HCT116 (cell line): ENCODE measurements around the gene RUNX1. TPM values are rescaled to one million over a fixed set of nuclear protein-coding genes. Genes with fewer than 3 reads are reported as not detected.

Experiments
- ATAC-seq: fragments of 200-7000 bp; cut with Tn5 transposase; 2 replicates; pipeline ENCODE4 v1.9.1; 2020; ENCODE audit warnings: mild to moderate bottlenecking, moderate library complexity
- BruUV-seq: library from RNA; stranded (reverse); fragments of 400-500 nt; replicated peaks from 2 replicates; lab custom pipeline; 2021; lab: Mats Ljungman, UMichigan
- CTCF ChIA-PET: fragments of 300-600 bp; sonication (Branson Sonifier 250); formaldehyde crosslinking; loops from one replicate; lab custom pipeline; 2021; ENCODE audit warnings: antibody characterized with exemption; lab: Charles Lee
- POLR2A ChIA-PET: fragments of 300-600, 350-600 bp; sonication (Branson Sonifier 250); formaldehyde crosslinking; loops from one replicate; lab custom pipeline; 2021; ENCODE audit warnings: antibody characterized with exemption; lab: Charles Lee
- RAD21 ChIA-PET, 2 experiments: fragments of 300-600 bp; sonication (Branson Sonifier 250); formaldehyde crosslinking; loops; one replicate each; lab custom pipeline; 2023; ENCODE audit warnings: low total read pairs in 2 of 2; ENCODE audit not compliant: uncharacterized antibody in 2 of 2, unreplicated experiment in 2 of 2, low non-redundant PET in 1 of 2; lab: Charles Lee
- DNase-seq: peaks from one replicate; pipeline ENCODE4 v3.0.0-alpha.2; 2010; ENCODE audit warnings: low read depth, low spot score
- H2AFZ ChIP-seq: fragments of 200-600 bp; shearing (Covaris generic), sonication (generic); 2 replicates; pipeline ENCODE4 v1.6.1; 2017; ENCODE audit warnings: low read depth, mixed run types, mixed read lengths, antibody characterized with exemption, low read length; ENCODE audit not compliant: poor library complexity, severe bottlenecking
- H3K27ac ChIP-seq: 2 replicates; pipeline ENCODE4 v1.5.1; 2012; ENCODE audit warnings: low read depth, low read length
- H3K27me3 ChIP-seq: fragments of 200-600 bp; sonication (generic); 2 replicates; pipeline ENCODE4 v1.6.1; 2016; ENCODE audit warnings: mixed run types, low read length, mixed read lengths; ENCODE audit not compliant: insufficient read depth
- H3K36me3 ChIP-seq, 2 experiments: fragments of 200-500 bp in 1 of 2; fragments of 200-600 bp in 1 of 2; sonication (Bioruptor generic) in 1 of 2; sonication (generic) in 1 of 2; 2 replicates each; pipeline versions ENCODE4 v1.5.1 to v1.6.1; 2014 to 2016; ENCODE audit warnings: low read length in 2 of 2, inconsistent platforms in 1 of 2, mixed read lengths in 1 of 2, mixed run types in 1 of 2; ENCODE audit not compliant: insufficient read depth in 2 of 2, control insufficient read depth in 1 of 2
- H3K4me1 ChIP-seq, 2 experiments: fragments of 200-600 bp in 1 of 2; sonication (generic) in 1 of 2; 2 replicates each; pipeline versions ENCODE4 v1.5.1 to v1.6.1; 2012 to 2017; ENCODE audit warnings: low read length in 2 of 2, inconsistent platforms in 1 of 2, mild to moderate bottlenecking in 1 of 2, mixed read lengths in 1 of 2, mixed run types in 1 of 2, moderate library complexity in 1 of 2; ENCODE audit not compliant: insufficient read depth in 2 of 2, control insufficient read depth in 1 of 2
- H3K4me2 ChIP-seq: fragments of 200-600 bp; sonication (generic); 2 replicates; pipeline ENCODE4 v1.6.1; 2017; ENCODE audit warnings: mixed run types, low read length, mixed read lengths
- H3K4me3 ChIP-seq, 2 experiments: fragments of 200-600 bp in 1 of 2; sonication (generic) in 1 of 2; replicated peaks in 1 of 2; 2 replicates each; pipeline ENCODE4 v1.5.1; 2011 to 2016; ENCODE audit warnings: low read length in 2 of 2, control low read depth in 1 of 2, low read depth in 1 of 2, mild to moderate bottlenecking in 1 of 2, mixed read lengths in 1 of 2, mixed run types in 1 of 2
- H3K79me2 ChIP-seq: fragments of 200-600 bp; sonication (generic); 2 replicates; pipeline ENCODE4 v1.6.1; 2017; ENCODE audit warnings: mild to moderate bottlenecking, mixed run types, low read length, moderate library complexity, mixed read lengths; ENCODE audit not compliant: insufficient read depth
- H3K9ac ChIP-seq: fragments of 200-600 bp; sonication (generic); 2 replicates; pipeline ENCODE4 v1.6.1; 2016; ENCODE audit warnings: low read length, mixed read lengths
- H3K9me2 ChIP-seq: fragments of 200-600 bp; sonication (generic), shearing (Covaris generic); 2 replicates; pipeline ENCODE4 v1.6.1; 2017; ENCODE audit warnings: mixed run types, mild to moderate bottlenecking, moderate library complexity; ENCODE audit not compliant: insufficient read depth
- H3K9me3 ChIP-seq, 2 experiments: fragments of 200-500 bp in 1 of 2; fragments of 200-600 bp in 1 of 2; sonication (Bioruptor generic) in 1 of 2; sonication (generic) in 1 of 2; 2 replicates each; pipeline ENCODE4 v1.6.1; 2014 to 2017; ENCODE audit warnings: low read length in 2 of 2, mixed read lengths in 2 of 2, inconsistent platforms in 1 of 2, low read depth in 1 of 2, mild to moderate bottlenecking in 1 of 2, mixed run types in 1 of 2, moderate library complexity in 1 of 2; ENCODE audit not compliant: control insufficient read depth in 1 of 2, insufficient read depth in 1 of 2
- H4K20me1 ChIP-seq: fragments of 200-600 bp; sonication (generic), shearing (Covaris generic); 2 replicates; pipeline ENCODE4 v1.6.1; 2017; ENCODE audit warnings: mixed run types, mild to moderate bottlenecking, moderate library complexity; ENCODE audit not compliant: insufficient read depth
- CBX3 ChIP-seq: IDR thresholded peaks from 2 replicates; pipeline ENCODE4 v1.6.1; 2012; ENCODE audit warnings: low read depth
- CEBPB ChIP-seq: IDR thresholded peaks from 2 replicates; pipeline ENCODE4 v1.6.1; 2012; ENCODE audit warnings: low read depth
- EGR1 ChIP-seq: IDR thresholded peaks from 2 replicates; pipeline ENCODE4 v1.6.1; 2012; ENCODE audit warnings: low read depth
- EZH2phosphoT487 ChIP-seq: fragments of 200-600 bp; IDR thresholded peaks from 2 replicates; pipeline ENCODE4 v1.6.1; 2018; ENCODE audit warnings: antibody characterized with exemption, borderline replicate concordance
- JUND ChIP-seq: IDR thresholded peaks from 2 replicates; pipeline ENCODE4 v1.6.1; 2012
- MAX ChIP-seq: IDR thresholded peaks from 2 replicates; pipeline ENCODE4 v1.6.1; 2012
- POLR2AphosphoS5 ChIP-seq: IDR thresholded peaks from 2 replicates; pipeline ENCODE4 v1.6.1; 2011; ENCODE audit warnings: mild to moderate bottlenecking, low read depth, low read length, moderate library complexity
- RAD21 ChIP-seq: IDR thresholded peaks from 2 replicates; pipeline ENCODE4 v1.6.1; 2012; ENCODE audit warnings: low read depth, mild to moderate bottlenecking
- SIN3A ChIP-seq: IDR thresholded peaks from 2 replicates; pipeline ENCODE4 v1.6.1; 2012; ENCODE audit warnings: low read depth
- SRF ChIP-seq: IDR thresholded peaks from 2 replicates; pipeline ENCODE4 v1.6.1; 2012; ENCODE audit warnings: low read depth
- YY1 ChIP-seq: IDR thresholded peaks from 2 replicates; pipeline ENCODE4 v1.6.1; 2011; ENCODE audit warnings: low read length, low read depth, moderate library complexity, mild to moderate bottlenecking; ENCODE audit not compliant: insufficient replicate concordance; ENCODE audit errors: extremely low read depth
- ZFX ChIP-seq: fragments of 450-650 bp; IDR thresholded peaks from 2 replicates; pipeline ENCODE4 v1.6.1; 2017
- ZNF274 ChIP-seq: fragments of 200-500 bp; sonication (Bioruptor generic); IDR thresholded peaks from 2 replicates; pipeline ENCODE4 v1.6.1; 2014; ENCODE audit warnings: mild to moderate bottlenecking, low read depth, low read length, inconsistent platforms
- intact Hi-C: fragments of 100-400 bp; cut with micrococcal nuclease; formaldehyde crosslinking; loops from 2 replicates; pipeline ENCODE4 v1.10.0; 2022
- total RNA-seq: library from RNA; stranded (reverse); gene quantifications from one replicate; pipeline ENCODE4 v1.2.1, GENCODE V29; 2021; ENCODE audit not compliant: unreplicated experiment

The RUNX1 gene
- total RNA-seq, 1 experiment from 2014 or later: 33.5 TPM

GRCh38 chr21:34819357-34819999 lies 229.6 kb downstream of the RUNX1 start:
- Histone ChIP-seq H3K9me2 (no peaks in the 10 kb centered on the region), H3K4me1 (peaks cover 0 to 23% of the 10 kb centered on the region in 2 experiments; a peak in 1 of 4 replicates), H3K27ac (no peak overlapping the region), H4K20me1 (no peaks in the 10 kb centered on the region), H3K4me2 (no peak overlapping the region), H2AFZ (no peak overlapping the region), H3K9ac (no peak overlapping the region), H3K4me3 (no peak overlapping the region), H3K27me3 (no peaks in the 10 kb centered on the region), H3K79me2 (no peaks in the 10 kb centered on the region), H3K36me3 (peaks cover 2 to 10% of the 10 kb centered on the region in 2 experiments; a peak in 2 of 4 replicates), H3K9me3 (no peaks in the 10 kb centered on the region)
- CTCF ChIA-PET: no interaction called here
- RAD21 ChIA-PET: no interaction called here
- TF ChIP-seq CEBPB: no peak
- no peak for TF ChIP-seq CBX3
- TF ChIP-seq EZH2phosphoT487: no peak
- TF ChIP-seq YY1: no peak
- no peak for TF ChIP-seq RAD21
- no peak for TF ChIP-seq JUND
- TF ChIP-seq SIN3A: no peak
- TF ChIP-seq MAX: no peak
- TF ChIP-seq POLR2AphosphoS5: no peak
- TF ChIP-seq EGR1: no peak
- no peak for TF ChIP-seq ZNF274
- no peak for TF ChIP-seq ZFX
- TF ChIP-seq SRF: no peak
- no peak for ATAC-seq
- intact Hi-C loops: no loop called here
- POLR2A ChIA-PET: no interaction called here
- no TSS peak for BruUV-seq
- DNase-seq: no peak
